GM21576 (cell line): ENCODE results near the gene SPTSSA.

Source experiments
- ATAC-seq: cut with Tn5 transposase; IDR thresholded peaks from one replicate; pipeline ENCODE4 v1.9.1; 2021; ENCODE audit warnings: mild to moderate bottlenecking, moderate library complexity; ENCODE audit not compliant: unreplicated experiment

SPTSSA gene

GRCh38 chr14:34472706-34473279 is 10.8 kb upstream of the SPTSSA start:
- no peak for ATAC-seq

- no peak for ATAC-seq
Measured at GRCh38 chr14:34470319-34470718, 8.3 kb upstream of the SPTSSA start.

DNA sequence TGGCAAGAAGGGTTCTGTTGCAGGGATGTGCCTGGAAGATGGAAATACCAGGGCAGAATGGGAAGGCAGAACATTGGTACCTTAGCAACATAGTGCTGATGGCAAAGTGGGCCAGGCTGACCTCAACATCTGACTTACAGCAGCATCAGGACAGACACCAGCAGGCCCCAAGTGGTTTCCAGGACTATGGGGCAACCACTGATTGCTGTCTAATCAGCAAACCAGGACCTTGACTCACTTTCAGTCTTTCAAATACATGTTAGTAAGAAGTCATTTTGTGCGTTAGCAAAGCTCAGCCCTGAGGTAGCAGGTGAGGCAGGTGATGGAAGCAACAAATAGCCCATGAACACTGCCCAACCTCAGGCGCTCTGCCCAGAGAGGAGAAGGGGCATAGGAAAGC is 4.7 kb upstream of the SPTSSA start:
- no peak for ATAC-seq

- ATAC-seq = no peak
Measured at GRCh38 chr14:34465069-34465859, 3.2 kb upstream of the SPTSSA start.

- no peak for ATAC-seq
Measured at GRCh38 chr14:34463598-34463961, 1.5 kb upstream of the SPTSSA start.

GRCh38 chr14:34461334-34462131 is 507 bp downstream of the SPTSSA start:
- ATAC-seq = peak; percentile 21

DNA sequence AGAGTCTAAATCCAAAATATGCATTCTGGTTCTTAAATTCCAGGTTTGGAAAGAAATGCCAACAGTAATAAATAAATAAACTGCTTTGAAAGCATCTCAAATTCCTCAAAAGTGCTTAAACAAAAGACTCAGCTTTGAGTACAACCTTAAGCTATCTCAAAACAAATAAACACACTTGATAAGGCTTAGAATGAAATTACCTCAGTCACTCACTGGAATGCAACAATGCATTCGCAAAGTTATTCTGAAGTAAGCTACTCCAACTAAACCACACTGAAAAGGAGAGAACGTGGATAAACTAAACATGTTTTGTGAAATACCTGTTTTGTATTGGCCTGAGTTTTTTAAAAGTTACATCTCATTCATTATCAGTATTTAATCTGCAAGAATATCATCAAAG is 1.2 kb downstream of the SPTSSA start:
- ATAC-seq = no peak

GRCh38 chr14:34460295-34460694 is 1.7 kb downstream of the SPTSSA start:
- ATAC-seq = no peak

DNA sequence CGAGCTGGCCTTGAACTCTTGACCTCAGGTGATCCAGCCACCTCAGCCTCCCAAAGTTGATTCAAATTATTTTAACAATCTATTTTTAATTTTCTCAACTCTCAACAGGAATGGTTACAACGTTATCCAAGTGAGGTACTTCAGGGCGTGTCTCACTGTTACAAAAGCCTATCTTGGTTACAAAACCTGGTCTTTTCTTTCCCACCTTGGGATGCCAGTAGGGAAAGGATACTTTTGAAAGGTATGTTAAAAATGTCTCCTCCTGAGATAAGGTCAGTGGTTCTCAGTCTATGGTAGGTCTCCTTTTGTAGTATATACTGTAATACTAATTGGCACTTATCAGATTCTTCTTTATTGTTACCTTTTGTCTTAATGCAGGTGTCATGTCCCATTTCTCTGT is 4.9 kb downstream of the SPTSSA start:
- ATAC-seq = no peak

- ATAC-seq = no peak
Measured at GRCh38 chr14:34453226-34453625, 8.8 kb downstream of the SPTSSA start.

DNA sequence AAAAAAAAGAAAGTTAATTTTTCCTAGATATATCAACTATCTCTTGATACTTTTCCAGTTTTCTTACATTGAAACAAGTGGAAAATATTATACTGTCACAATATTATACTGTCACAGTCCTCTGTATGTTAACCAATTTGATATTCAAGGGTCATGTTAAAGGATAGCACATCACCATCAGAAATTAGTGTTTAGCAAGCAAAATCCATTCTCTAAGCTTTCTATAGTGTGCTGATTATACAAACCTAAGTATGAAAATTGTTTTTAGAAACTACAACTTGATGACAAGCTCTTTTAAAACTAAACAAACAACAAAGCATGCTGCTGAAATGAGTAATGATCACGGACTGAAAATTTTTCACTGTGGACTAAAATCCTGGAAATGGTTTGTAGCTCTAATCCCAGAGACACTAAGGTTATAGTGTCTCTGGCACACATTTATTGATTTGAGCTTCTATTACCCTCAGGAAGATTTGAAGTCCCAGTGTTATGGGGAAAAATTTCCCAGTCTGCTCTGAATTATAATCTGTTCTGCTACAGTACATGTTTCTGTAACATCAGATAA is 9.7 kb downstream of the SPTSSA start:
- ATAC-seq = no peak

GRCh38 chr14:34450958-34451357 is 11.1 kb downstream of the SPTSSA start:
- ATAC-seq = no peak

DNA sequence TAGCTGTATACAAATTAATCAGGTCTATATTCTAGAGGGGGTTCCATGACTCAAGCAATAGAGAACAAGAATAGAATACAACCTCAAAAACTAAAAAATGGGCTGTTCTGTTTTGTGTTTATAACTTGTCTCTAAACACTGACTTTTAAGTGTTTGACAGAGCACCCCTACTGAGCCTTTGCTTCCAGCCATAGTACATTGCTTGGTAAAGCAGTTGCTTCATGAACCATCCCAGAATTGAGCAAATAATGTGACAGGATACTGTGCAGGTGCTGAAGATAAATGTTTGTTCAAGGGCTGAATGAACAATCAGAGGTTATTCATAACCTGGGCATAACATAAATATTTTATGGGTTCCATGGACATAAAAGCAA is 11.5 kb downstream of the SPTSSA start:
- ATAC-seq = no peak

DNA sequence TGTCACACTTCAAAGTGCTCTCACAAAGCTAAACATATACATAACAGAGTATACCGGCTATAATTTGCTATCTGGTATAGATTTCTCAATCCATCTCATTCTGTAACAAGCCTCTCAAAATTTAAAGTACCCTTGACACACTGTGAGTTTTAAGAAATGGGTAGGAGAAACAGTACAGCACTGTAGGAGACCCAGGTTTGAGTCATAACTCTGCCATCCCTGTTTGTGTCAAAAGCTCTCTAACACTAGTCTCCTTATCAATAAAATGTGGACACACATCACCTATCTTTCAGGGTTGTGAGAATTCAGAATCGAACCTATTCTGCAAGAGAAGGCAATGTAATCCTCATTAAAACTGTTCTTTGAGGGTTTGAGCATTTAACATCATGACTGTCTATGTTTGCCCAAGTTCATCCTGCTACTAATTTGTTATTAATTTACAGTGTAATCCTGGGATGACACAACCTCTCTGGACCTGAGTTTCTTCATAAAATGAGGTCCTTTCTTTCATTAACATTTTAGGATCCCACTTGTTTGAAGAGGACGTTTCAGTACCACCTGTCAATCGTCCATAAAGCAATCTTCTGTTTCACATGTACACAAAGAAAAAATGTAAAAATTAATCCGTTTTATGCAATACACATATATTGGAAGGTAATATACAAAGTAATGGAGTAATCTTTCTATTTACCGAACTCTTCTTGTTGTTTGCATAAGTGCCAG is 12.1 kb downstream of the SPTSSA start:
- no peak for ATAC-seq

DNA sequence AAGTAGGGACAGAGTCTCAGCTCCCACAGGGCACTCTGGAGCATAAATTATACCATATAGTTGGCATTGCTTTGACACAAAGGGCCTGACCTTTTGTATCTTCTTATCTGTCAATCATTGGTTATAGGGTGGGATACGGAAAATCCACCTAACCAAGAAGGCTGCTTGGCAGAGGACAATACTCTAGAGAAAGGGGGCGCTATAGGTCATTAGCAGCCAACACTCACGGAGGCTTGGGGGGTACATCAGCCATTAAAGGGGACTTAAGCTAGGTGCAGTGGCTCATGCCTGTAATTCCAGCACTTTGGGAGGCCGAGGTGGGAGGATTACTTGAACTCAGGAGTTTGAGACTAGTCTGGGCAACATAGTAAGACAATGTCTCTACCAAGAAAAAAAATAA is 22.9 kb downstream of the SPTSSA start:
- no peak for ATAC-seq

- no peak for ATAC-seq
Measured at GRCh38 chr14:34438438-34438837, 23.6 kb downstream of the SPTSSA start.

DNA sequence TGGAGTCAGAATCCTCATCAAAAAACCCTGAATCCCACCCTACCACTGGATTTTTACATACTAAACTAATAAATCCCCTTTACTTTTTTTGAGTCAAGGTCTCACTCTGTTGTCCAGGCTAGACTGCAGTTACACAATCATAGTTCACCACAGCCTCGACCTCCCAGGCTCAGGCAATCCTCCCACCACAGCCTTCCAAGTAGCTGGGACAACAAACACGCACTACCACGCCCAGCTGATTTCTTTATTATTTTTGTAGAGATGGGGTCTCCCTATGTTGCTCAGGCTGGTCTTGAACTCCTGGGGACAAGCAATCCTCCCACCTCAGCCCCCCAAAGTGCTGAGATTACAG is 24.3 kb downstream of the SPTSSA start:
- ATAC-seq = no peak

GRCh38 chr14:34436960-34437728 is 24.9 kb downstream of the SPTSSA start:
- ATAC-seq = no peak

GRCh38 chr14:34436118-34436905 is 25.7 kb downstream of the SPTSSA start:
- no peak for ATAC-seq

DNA sequence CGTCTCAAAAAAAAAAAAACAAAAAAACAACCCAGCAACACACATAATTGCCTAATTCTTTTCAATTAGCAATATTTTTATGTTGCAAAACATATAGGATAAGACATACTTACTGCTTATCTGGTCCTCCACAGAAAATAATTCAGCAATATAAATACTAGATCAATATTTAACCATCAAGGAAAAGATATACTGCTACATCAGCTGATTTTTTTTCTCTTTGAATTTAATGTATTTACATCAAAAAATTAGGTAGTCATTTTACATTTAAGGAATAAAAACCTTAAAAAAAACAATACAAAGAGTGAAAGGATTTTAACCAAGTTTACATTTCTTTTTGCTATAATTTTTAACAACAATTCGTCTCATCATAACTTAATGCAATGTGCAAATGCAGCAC is 28.1 kb downstream of the SPTSSA start:
- ATAC-seq = no peak
